Panc1 (cell line): ENCODE data around the gene TAB2. TPM values are rescaled to one million over a fixed set of nuclear protein-coding genes. Genes with fewer than 3 reads are reported as not detected.

Source experiments
- ATAC-seq: fragments of 200-7000 bp; cut with Tn5 transposase; 2 replicates; pipeline ENCODE4 v1.9.1; 2020; ENCODE audit warnings: mild to moderate bottlenecking, moderate library complexity
- BruUV-seq: library from RNA; stranded (reverse); fragments of 400-500 nt; replicated peaks from 2 replicates; lab custom pipeline; 2021; lab: Mats Ljungman, UMichigan
- CTCF ChIA-PET: fragments of 300-600 bp; sonication (Branson Sonifier 250); formaldehyde crosslinking; loops from one replicate; lab custom pipeline; 2022; ENCODE audit warnings: antibody characterized with exemption; lab: Charles Lee
- POLR2A ChIA-PET: fragments of 300-600 bp; sonication (Branson Sonifier 250); formaldehyde crosslinking; loops from one replicate; lab custom pipeline; 2022; ENCODE audit warnings: antibody characterized with exemption; lab: Charles Lee
- DNase-seq: peaks from one replicate; pipeline ENCODE4 v3.0.0-alpha.2; 2010; ENCODE audit warnings: low read depth, low spot score
- H3K27ac ChIP-seq: 2 replicates; pipeline ENCODE4 v1.5.1; 2011; ENCODE audit warnings: mild to moderate bottlenecking, low read length, inconsistent platforms
- H3K27me3 ChIP-seq: fragments of 200-500 bp; sonication (Bioruptor generic); 2 replicates; pipeline ENCODE4 v1.6.0; 2014; ENCODE audit warnings: low read length, inconsistent platforms; ENCODE audit not compliant: control insufficient read depth, insufficient read depth
- H3K36me3 ChIP-seq: fragments of 200-500 bp; sonication (Bioruptor generic); 2 replicates; pipeline ENCODE4 v1.5.1; 2014; ENCODE audit warnings: inconsistent platforms, mild to moderate bottlenecking, low read length, moderate library complexity; ENCODE audit not compliant: control insufficient read depth, insufficient read depth
- H3K4me1 ChIP-seq: 2 replicates; pipeline ENCODE4 v1.5.1; 2011; ENCODE audit warnings: inconsistent platforms, mild to moderate bottlenecking, low read length, moderate library complexity; ENCODE audit not compliant: control insufficient read depth, insufficient read depth
- H3K4me3 ChIP-seq, 2 experiments: 2 replicates each; pipeline ENCODE4 v1.5.1; 2011 to 2012; ENCODE audit warnings: low read depth in 2 of 2, low read length in 2 of 2, mild to moderate bottlenecking in 2 of 2, inconsistent platforms in 1 of 2, moderate library complexity in 1 of 2
- H3K9me3 ChIP-seq: fragments of 200-500 bp; sonication (Bioruptor generic); 2 replicates; pipeline ENCODE4 v1.5.1; 2014; ENCODE audit warnings: low read depth, mild to moderate bottlenecking, inconsistent platforms, low read length, moderate library complexity; ENCODE audit not compliant: control insufficient read depth, insufficient read depth
- POLR2AphosphoS5 ChIP-seq: IDR thresholded peaks from 2 replicates; pipeline ENCODE4 v1.6.1; 2012; ENCODE audit warnings: mild to moderate bottlenecking, low read depth, low read length, moderate library complexity
- REST ChIP-seq, 2 experiments: IDR thresholded peaks; 2 replicates each; pipeline ENCODE4 v1.6.1; 2011 to 2012; ENCODE audit warnings: low read depth in 2 of 2, control low read depth in 1 of 2, low read length in 1 of 2, mild to moderate bottlenecking in 1 of 2, moderate library complexity in 1 of 2; ENCODE audit not compliant: insufficient read depth in 1 of 2
- SIN3A ChIP-seq: IDR thresholded peaks from 2 replicates; pipeline ENCODE4 v1.6.1; 2012; ENCODE audit warnings: low read depth, mild to moderate bottlenecking, low read length, moderate library complexity, borderline replicate concordance; ENCODE audit not compliant: insufficient read depth
- TCF7L2 ChIP-seq: IDR thresholded peaks from 2 replicates; pipeline ENCODE4 v1.6.1; 2011; ENCODE audit warnings: mild to moderate bottlenecking, low read depth, low read length, inconsistent platforms
- in situ Hi-C: cut with HindIII; loops from 2 replicates; pipeline ENCODE4 v1.10.0; 2016; ENCODE audit warnings: low sequenced_read_pairs, low pct_unique_long_range_greater_than_20kb
- intact Hi-C: fragments of 100-400 bp; cut with micrococcal nuclease; formaldehyde crosslinking; loops from one replicate; pipeline ENCODE4 v1.10.0; 2022; ENCODE audit not compliant: unreplicated experiment
- total RNA-seq: library from RNA; stranded (reverse); gene quantifications from one replicate; pipeline ENCODE4 v1.2.1, GENCODE V29; 2021; ENCODE audit not compliant: unreplicated experiment
- TF ChIP-seq, protein P1 (sequence below): fragments of 450-650 bp; IDR thresholded peaks from 2 replicates; pipeline ENCODE4 v1.5.1; 2017; ENCODE audit warnings: mild to moderate bottlenecking

Gene TAB2
- total RNA-seq, 1 experiment from 2014 or later, result 47.2 TPM

- in situ Hi-C loops, result no loop called here
- no peaks in the 10 kb centered on the region for H3K4me1 ChIP-seq
- ATAC-seq, result no peak
These were observed 14.0 kb upstream of the TAB2 start for GRCh38 chr6:149303468-149303867.

GRCh38 chr6:149305372-149305771, 12.1 kb upstream of the TAB2 start:
- in situ Hi-C loops, result no loop called here
- POLR2A ChIA-PET, result no interaction called here
- H3K4me3 ChIP-seq, result no peak overlapping the region

More at GRCh38 chr6:149303468-149303867, 14.0 kb upstream of the TAB2 start:
- no peaks in the 10 kb centered on the region; the same call in 1 of the 2 replicates for H3K27me3 ChIP-seq
- DNase-seq, result no peak
- ChIA-PET CTCF (no interaction called here), POLR2A (no interaction called here)
- H3K36me3 ChIP-seq, result no peaks in the 10 kb centered on the region
- TF ChIP-seq POLR2AphosphoS5, result no peak
- no peak for TF ChIP-seq REST (IDR thresholded peaks at IDR 0.05; ENCODE audit: insufficient read depth in 1 of 2, low read depth in 2 of 2, low read length in 1 of 2)
- TF ChIP-seq TCF7L2, result no peak
- no peak for TF ChIP-seq SIN3A
- TF ChIP-seq, protein P1, sequence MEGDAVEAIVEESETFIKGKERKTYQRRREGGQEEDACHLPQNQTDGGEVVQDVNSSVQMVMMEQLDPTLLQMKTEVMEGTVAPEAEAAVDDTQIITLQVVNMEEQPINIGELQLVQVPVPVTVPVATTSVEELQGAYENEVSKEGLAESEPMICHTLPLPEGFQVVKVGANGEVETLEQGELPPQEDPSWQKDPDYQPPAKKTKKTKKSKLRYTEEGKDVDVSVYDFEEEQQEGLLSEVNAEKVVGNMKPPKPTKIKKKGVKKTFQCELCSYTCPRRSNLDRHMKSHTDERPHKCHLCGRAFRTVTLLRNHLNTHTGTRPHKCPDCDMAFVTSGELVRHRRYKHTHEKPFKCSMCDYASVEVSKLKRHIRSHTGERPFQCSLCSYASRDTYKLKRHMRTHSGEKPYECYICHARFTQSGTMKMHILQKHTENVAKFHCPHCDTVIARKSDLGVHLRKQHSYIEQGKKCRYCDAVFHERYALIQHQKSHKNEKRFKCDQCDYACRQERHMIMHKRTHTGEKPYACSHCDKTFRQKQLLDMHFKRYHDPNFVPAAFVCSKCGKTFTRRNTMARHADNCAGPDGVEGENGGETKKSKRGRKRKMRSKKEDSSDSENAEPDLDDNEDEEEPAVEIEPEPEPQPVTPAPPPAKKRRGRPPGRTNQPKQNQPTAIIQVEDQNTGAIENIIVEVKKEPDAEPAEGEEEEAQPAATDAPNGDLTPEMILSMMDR, result no peak
- H3K4me3 ChIP-seq, result no peak overlapping the region
- no peak overlapping the region for H3K27ac ChIP-seq
- intact Hi-C loops, result no loop called here
- no TSS peak for BruUV-seq
- no peaks in the 10 kb centered on the region for H3K9me3 ChIP-seq

More at GRCh38 chr6:149305372-149305771, 12.1 kb upstream of the TAB2 start:
- no peaks in the 10 kb centered on the region for H3K36me3 ChIP-seq
- TF ChIP-seq, protein P1, result no peak
- TF ChIP-seq REST (IDR thresholded peaks at IDR 0.05; ENCODE audit: insufficient read depth in 1 of 2, low read depth in 2 of 2, low read length in 1 of 2) (no peak), TCF7L2 (no peak), SIN3A (no peak), POLR2AphosphoS5 (no peak)
- BruUV-seq, result no TSS peak
- H3K27me3 ChIP-seq, result no peaks in the 10 kb centered on the region; the same call in 1 of the 2 replicates
- intact Hi-C loops, result no loop called here
- H3K9me3 ChIP-seq, result no peaks in the 10 kb centered on the region
- DNase-seq, result no peak
- no peaks in the 10 kb centered on the region for H3K4me1 ChIP-seq
- CTCF ChIA-PET, result no interaction called here
- H3K27ac ChIP-seq, result no peak overlapping the region
- ATAC-seq, result no peak
